GM12878 (cell line): ENCODE data around the gene IER3IP1.

Experiments used
- E2F4 ChIP-seq: IDR thresholded peaks from 2 replicates; pipeline ENCODE4 v1.6.1; 2012; ENCODE audit warnings: low read depth, low read length, improper control_type of control experiment
- PML ChIP-seq: IDR thresholded peaks from 2 replicates; pipeline ENCODE4 v1.6.1; 2012; ENCODE audit warnings: low read length, inconsistent platforms
- RCOR1 ChIP-seq: conservative IDR thresholded peaks from 2 replicates; pipeline ENCODE4 v1.6.1; 2012; ENCODE audit warnings: low read depth, low read length, improper control_type of control experiment
- SUZ12 ChIP-seq: fragments of 200-600 bp; sonication (generic); IDR thresholded peaks from one replicate; pipeline ENCODE4 v1.6.1; 2018; ENCODE audit warnings: antibody characterized with exemption, mild to moderate bottlenecking; ENCODE audit not compliant: unreplicated experiment
- ZNF592 ChIP-seq: fragments of 450-650 bp; IDR thresholded peaks from 2 replicates; pipeline ENCODE4 v1.6.1; 2017; ENCODE audit warnings: mild to moderate bottlenecking, moderate library complexity

GRCh38 chr18:47209171-47209570 lies 33.0 kb upstream of the IER3IP1 start:
- TF ChIP-seq ZNF592 (no peak), PML (no peak), SUZ12 (no peak), E2F4 (no peak), RCOR1 (no peak)
